ENCODE results near the gene PLCL2.

PLCL2 gene

GRCh38 chr3:16864610-16865313, 20.0 kb upstream of the PLCL2 start:
- no peak for DNase-seq (ENCODE audit: extremely low spot score, insufficient read length, low read depth)
- FAIRE-seq = no peak

GRCh38 chr3:16865335-16865734, 19.4 kb upstream of the PLCL2 start:
- DNase-seq (ENCODE audit: extremely low spot score, insufficient read length, low read depth) (no peak), FAIRE-seq (no peak)

GRCh38 chr3:16866571-16866970, 18.2 kb upstream of the PLCL2 start:
- DNase-seq (ENCODE audit: extremely low spot score, insufficient read length, low read depth) = no peak
- no peak for FAIRE-seq

GRCh38 chr3:16868513-16868912, 16.2 kb upstream of the PLCL2 start:
- DNase-seq (ENCODE audit: extremely low spot score, insufficient read length, low read depth) (no peak), FAIRE-seq (no peak)

GRCh38 chr3:16869261-16870005, 15.3 kb upstream of the PLCL2 start:
- DNase-seq (ENCODE audit: extremely low spot score, insufficient read length, low read depth) (no peak), FAIRE-seq (no peak)

- FAIRE-seq = no peak
- no peak for DNase-seq (ENCODE audit: extremely low spot score, insufficient read length, low read depth)
These were observed 12.6 kb upstream of the PLCL2 start for GRCh38 chr3:16871915-16872842.

GRCh38 chr3:16873872-16874271, 10.9 kb upstream of the PLCL2 start:
- no peak for FAIRE-seq
- no peak for DNase-seq (ENCODE audit: extremely low spot score, insufficient read length, low read depth)

- no peak for FAIRE-seq
- DNase-seq (ENCODE audit: extremely low spot score, insufficient read length, low read depth) = no peak
These were observed 8.7 kb upstream of the PLCL2 start for GRCh38 chr3:16875876-16876550.

DNA sequence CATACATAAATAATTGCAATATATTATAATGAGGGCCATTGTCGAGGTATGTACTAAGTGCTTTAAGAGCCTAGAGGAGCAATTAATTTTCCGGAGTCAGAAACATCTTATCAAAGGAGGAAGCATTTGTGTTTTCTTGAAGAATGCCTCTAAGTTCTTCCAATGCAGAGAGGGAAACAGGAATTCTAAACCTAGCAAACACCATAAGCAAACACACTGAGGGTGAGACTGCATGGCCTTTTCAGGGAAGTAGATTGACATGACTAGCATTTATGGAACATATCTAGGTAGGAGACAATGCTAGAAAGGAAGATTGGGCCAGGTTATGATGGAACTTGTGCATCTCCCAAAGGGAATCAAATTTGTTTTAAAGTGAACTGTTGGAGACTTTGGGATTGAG, 7.2 kb upstream of the PLCL2 start:
- DNase-seq (ENCODE audit: extremely low spot score, insufficient read length, low read depth) (no peak), FAIRE-seq (no peak)

- DNase-seq (ENCODE audit: extremely low spot score, insufficient read length, low read depth) (no peak), FAIRE-seq (no peak)
These were observed 6.8 kb upstream of the PLCL2 start for GRCh38 chr3:16877911-16878310.

GRCh38 chr3:16881896-16882630, 2.7 kb upstream of the PLCL2 start:
- FAIRE-seq = no peak
- DNase-seq (ENCODE audit: extremely low spot score, insufficient read length, low read depth) = no peak

GRCh38 chr3:16883057-16883722, 1.6 kb upstream of the PLCL2 start:
- FAIRE-seq (no peak), DNase-seq (ENCODE audit: extremely low spot score, insufficient read length, low read depth) (no peak)

DNA sequence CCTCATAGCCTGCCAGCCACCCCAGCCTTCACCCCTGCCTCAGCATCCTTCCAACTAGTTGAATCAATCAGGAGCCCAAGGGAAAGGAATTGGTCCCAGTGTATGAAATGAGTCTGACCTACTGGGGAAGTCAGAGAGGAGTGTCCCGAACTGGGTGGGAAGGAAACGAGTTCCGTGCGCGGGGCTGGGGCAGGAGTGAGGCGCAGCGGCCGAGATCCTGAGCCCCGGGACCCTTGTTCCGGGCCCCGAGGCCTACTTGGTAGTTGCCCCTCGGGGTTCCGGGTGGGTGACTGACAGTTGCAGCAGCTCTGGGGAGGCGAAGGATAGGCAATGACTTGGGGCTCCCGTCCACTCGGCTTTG, 1.1 kb upstream of the PLCL2 start:
- FAIRE-seq (no peak), DNase-seq (ENCODE audit: extremely low spot score, insufficient read length, low read depth) (no peak)

DNA sequence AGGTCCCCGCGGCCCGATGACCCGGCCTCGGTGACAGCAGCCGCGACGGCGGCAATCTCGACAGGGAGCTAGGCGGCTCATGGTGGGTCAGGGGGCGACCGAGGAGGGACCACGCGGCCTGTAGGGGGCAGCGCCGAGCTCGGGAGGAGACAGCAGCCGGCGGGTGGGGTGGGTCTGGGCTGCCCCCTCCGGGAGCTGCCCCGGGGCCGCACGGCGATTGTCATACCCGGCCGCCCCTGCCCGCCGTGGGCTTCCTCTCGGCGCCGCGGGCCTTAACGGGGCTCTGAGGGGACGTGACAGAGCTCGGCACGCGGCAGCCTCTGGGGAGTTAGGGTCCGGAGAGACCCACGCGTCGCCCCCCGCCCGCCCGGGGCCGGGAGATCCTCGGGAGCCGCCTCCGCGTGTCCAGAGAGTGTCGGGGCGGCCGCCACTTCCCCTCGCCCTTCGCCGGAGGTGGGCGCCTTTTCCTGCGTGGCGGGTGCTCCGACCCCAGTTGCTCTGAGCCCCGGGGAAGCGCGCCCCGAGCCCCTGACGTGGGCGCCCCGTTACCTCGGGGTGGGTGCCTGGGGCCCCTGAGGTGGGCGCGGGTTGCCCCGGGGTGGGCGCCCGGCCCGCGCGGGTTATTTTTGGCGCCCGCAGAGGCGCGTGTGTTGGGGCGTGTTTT, 539 bp upstream of the PLCL2 start:
- peak; percentile 61 for DNase-seq (ENCODE audit: extremely low spot score, insufficient read length, low read depth)

DNA sequence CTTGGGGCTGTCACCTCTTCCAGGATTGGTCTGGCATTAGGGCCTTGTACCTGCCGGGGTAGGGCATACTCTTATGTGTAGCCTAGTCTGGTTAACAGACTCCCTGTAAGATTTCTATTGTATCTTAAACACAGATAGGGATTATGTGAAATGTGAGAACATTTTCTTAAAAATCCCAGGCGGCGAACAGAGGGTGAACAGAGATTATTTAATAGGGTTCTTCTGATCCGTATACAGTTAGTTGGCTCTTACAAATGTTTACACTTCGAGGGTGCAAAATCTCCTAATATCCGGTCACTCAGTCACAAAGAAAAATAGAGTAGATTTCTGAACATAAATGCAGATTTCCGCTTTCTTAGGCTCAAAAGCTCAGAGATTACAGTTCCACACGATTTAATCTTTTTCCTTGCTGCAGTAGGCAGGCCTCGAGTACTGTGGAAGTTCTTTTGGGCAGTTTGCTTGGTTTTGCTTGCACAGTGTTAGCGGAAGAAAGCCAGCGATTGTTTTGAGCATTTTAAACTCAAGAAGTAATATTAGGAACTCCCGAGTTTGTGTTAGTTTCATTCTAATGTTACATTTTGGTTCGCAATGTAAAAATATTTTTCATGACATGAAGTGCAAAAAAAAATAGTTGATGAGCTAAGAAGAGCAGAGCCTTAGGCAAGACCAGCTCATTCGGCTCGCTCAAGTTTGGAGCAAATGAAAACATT, 993 bp downstream of the PLCL2 start:
- peak; percentile 74 for FAIRE-seq
- peak; percentile 35 for DNase-seq (ENCODE audit: extremely low spot score, insufficient read length, low read depth)

More for the DNA sequence above, 539 bp upstream of the PLCL2 start:
- no peak for FAIRE-seq

DNA sequence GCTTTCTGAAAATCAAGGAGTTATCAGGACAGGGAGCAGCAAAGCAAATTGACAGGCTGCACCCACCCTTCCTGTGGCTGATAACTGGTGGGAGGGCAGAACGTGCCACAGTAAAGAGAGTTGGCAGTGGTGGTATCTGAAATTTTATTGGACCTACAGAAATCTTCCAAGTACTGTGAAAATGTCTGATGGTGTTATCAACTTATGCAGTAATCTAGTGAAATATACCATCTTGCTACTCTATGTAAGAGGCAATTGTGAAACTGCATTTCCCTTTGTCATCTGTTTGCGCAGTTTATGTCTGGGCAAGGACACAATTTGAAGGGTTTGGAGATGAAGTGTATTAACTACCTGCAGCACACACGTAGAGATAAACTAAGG, 1.5 kb downstream of the PLCL2 start:
- peak; percentile 50 for FAIRE-seq

GRCh38 chr3:16887130-16887529, 2.4 kb downstream of the PLCL2 start:
- FAIRE-seq (no peak), DNase-seq (ENCODE audit: extremely low spot score, insufficient read length, low read depth) (no peak)

More for the DNA sequence above, 1.5 kb downstream of the PLCL2 start:
- no peak for DNase-seq (ENCODE audit: extremely low spot score, insufficient read length, low read depth)

DNA sequence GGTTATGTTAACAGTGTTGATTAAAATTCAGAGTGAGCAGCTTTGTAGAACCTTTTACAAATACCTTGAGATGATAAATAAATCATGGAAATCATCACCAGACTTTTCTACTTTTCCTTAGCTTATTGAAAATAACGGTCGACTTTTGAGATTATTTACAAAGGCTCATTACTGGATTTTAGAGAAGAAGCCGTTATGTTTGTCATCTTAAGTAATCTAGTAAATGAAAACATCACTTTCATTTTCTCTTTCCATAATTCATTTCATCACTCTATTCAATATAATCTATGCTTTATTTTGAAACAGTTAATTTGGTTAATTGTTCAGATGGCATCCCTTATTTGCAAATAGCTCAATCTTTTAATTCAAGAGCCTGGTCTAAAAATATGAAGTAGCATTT, 3.6 kb downstream of the PLCL2 start:
- FAIRE-seq (peak; percentile 63), DNase-seq (ENCODE audit: extremely low spot score, insufficient read length, low read depth) (no peak)

Data from GM18507 (cell line).